CD14-positive monocyte (primary cell): ENCODE results near the gene OR52E8. TPM values are rescaled to one million over a fixed set of nuclear protein-coding genes. Genes with fewer than 3 reads are reported as not detected.

Experiments used
- DNase-seq, 3 donors: peaks; one replicate each; pipeline ENCODE4 v3.0.0-alpha.2; 2011 to 2022
- H2AFZ ChIP-seq: 2 replicates; pipeline ENCODE4 v1.6.0; 2012; ENCODE audit warnings: mild to moderate bottlenecking, low read depth, low read length, inconsistent platforms; ENCODE audit not compliant: insufficient read depth, poor library complexity, severe bottlenecking
- H3K27ac ChIP-seq, 2 donors: 1 replicate in 1 of 2; 2 replicates in 1 of 2; pipeline ENCODE4 v1.5.1; 2012 to 2013; ENCODE audit warnings: low read length in 2 of 2, control low read depth in 1 of 2, inconsistent platforms in 1 of 2, low read depth in 1 of 2, mild to moderate bottlenecking in 1 of 2
- H3K27me3 ChIP-seq, 2 donors: one replicate each; pipeline versions ENCODE4 v1.6.0 to v1.6.1; 2011 to 2013; ENCODE audit warnings: low read length in 2 of 2; ENCODE audit not compliant: control insufficient read depth in 2 of 2, insufficient read depth in 2 of 2
- H3K36me3 ChIP-seq, 2 donors: replicated peaks in 1 of 2; 1 replicate in 1 of 2; 2 replicates in 1 of 2; pipeline versions ENCODE4 v1.5.1 to v1.6.1; 2012 to 2013; ENCODE audit warnings: low read length in 2 of 2, control low read depth in 1 of 2, inconsistent platforms in 1 of 2, mild to moderate bottlenecking in 1 of 2; ENCODE audit not compliant: insufficient read depth in 2 of 2, control insufficient read depth in 1 of 2
- H3K4me1 ChIP-seq, 2 donors: 1 replicate in 1 of 2; 2 replicates in 1 of 2; pipeline versions ENCODE4 v1.5.1 to v1.6.1; 2012 to 2013; ENCODE audit warnings: low read length in 2 of 2, control low read depth in 1 of 2, inconsistent platforms in 1 of 2, mild to moderate bottlenecking in 1 of 2, moderate library complexity in 1 of 2; ENCODE audit not compliant: insufficient read depth in 2 of 2, control insufficient read depth in 1 of 2
- H3K4me2 ChIP-seq: replicated peaks from 2 replicates; pipeline ENCODE3; 2012; ENCODE audit warnings: low read length, moderate library complexity, mild to moderate bottlenecking; ENCODE audit not compliant: poor library complexity, severe bottlenecking; ENCODE audit errors: extremely low read depth
- H3K4me3 ChIP-seq, 3 experiments: fragments of 200-600 bp in 1 of 3; sonication (generic) in 1 of 3; replicated peaks in 1 of 3; 1 replicate in 2 of 3; 2 replicates in 1 of 3; pipeline ENCODE4 v1.5.1; 2011 to 2013; ENCODE audit warnings: low read length in 3 of 3, mild to moderate bottlenecking in 3 of 3, control low read depth in 2 of 3, low read depth in 2 of 3, inconsistent platforms in 1 of 3, moderate library complexity in 1 of 3
- H3K79me2 ChIP-seq: 2 replicates; pipeline ENCODE4 v1.6.0; 2012; ENCODE audit warnings: mild to moderate bottlenecking, control low read depth, inconsistent platforms, low read length, moderate library complexity; ENCODE audit not compliant: insufficient read depth
- H3K9ac ChIP-seq: 2 replicates; pipeline ENCODE4 v1.6.0; 2017; ENCODE audit warnings: low read length, mild to moderate bottlenecking; ENCODE audit not compliant: insufficient read depth, poor library complexity, severe bottlenecking
- H3K9me3 ChIP-seq, 2 donors: replicated peaks in 1 of 2; 1 replicate in 1 of 2; 2 replicates in 1 of 2; pipeline versions ENCODE4 v1.5.1 to v1.6.1; 2012 to 2013; ENCODE audit warnings: low read length in 2 of 2, control low read depth in 1 of 2; ENCODE audit not compliant: control insufficient read depth in 1 of 2, insufficient read depth in 1 of 2
- H4K20me1 ChIP-seq: 2 replicates; pipeline ENCODE4 v1.6.0; 2012; ENCODE audit warnings: mild to moderate bottlenecking, low read length, control low read depth, moderate library complexity; ENCODE audit not compliant: insufficient read depth
- H3K27ac Mint-ChIP-seq, 7 donors: one replicate each; pipeline ENCODE4 v1.8.0; 2020; ENCODE audit warnings: mild to moderate bottlenecking in 7 of 7, mixed read lengths in 7 of 7, moderate library complexity in 6 of 7, inconsistent platforms in 2 of 7
- H3K27me3 Mint-ChIP-seq, 3 donors: one replicate each; pipeline ENCODE4 v1.8.0; 2021 to 2022; ENCODE audit warnings: low read depth in 3 of 3, mild to moderate bottlenecking in 3 of 3, mixed read lengths in 3 of 3, moderate library complexity in 3 of 3, inconsistent platforms in 1 of 3
- H3K36me3 Mint-ChIP-seq, 2 donors: one replicate each; pipeline ENCODE4 v1.8.0; 2020; ENCODE audit warnings: mixed read lengths in 2 of 2, inconsistent platforms in 1 of 2, mild to moderate bottlenecking in 1 of 2
- H3K4me1 Mint-ChIP-seq: one replicate; pipeline ENCODE4 v1.8.0; 2020; ENCODE audit warnings: mild to moderate bottlenecking, mixed read lengths
- H3K4me3 Mint-ChIP-seq, 2 donors: one replicate each; pipeline ENCODE4 v1.8.0; 2020; ENCODE audit warnings: mild to moderate bottlenecking in 2 of 2, mixed read lengths in 2 of 2, moderate library complexity in 1 of 2
- H3K9me3 Mint-ChIP-seq, 7 donors: one replicate each; pipeline ENCODE4 v1.8.0; 2020 to 2022; ENCODE audit warnings: mixed read lengths in 7 of 7, mild to moderate bottlenecking in 6 of 7, moderate library complexity in 6 of 7, inconsistent platforms in 2 of 7
- WGBS: methylation state at CpG from one replicate; pipeline ENCODE4 v1.1.5; 2013; ENCODE audit warnings: missing lambda C conversion rate; ENCODE audit not compliant: insufficient coverage; 5-methylcytosine and 5-hydroxymethylcytosine counted together
- intact Hi-C, 2 donors: fragments of 100-400 bp; cut with micrococcal nuclease; formaldehyde crosslinking; loops; one replicate each; pipeline versions ENCODE4 v1.15.0 to v1.15.1; 2023
- polyA plus RNA-seq, 3 donors: library from polyadenylated mRNA; depleted of rRNA in 1 of 3; unstranded in 2 of 3; stranded (reverse) in 1 of 3; fragments of 300-500 nt in 2 of 3; fragments of >200 nt in 1 of 3; fragmentation: Illumina TruSeq in 2 of 3; gene quantifications; 1 replicate in 2 of 3; 2 replicates in 1 of 3; pipeline ENCODE4 v1.2.3, GENCODE V29; 2012 to 2021
- TF ChIP-seq, protein P1 (sequence below): fragments of 200-600 bp; IDR thresholded peaks from one replicate; pipeline ENCODE4 v1.8.0; 2022; ENCODE audit warnings: antibody characterized with exemption, mild to moderate bottlenecking

Gene OR52E8
- polyA plus RNA-seq, 3 donors: not detected

GRCh38 chr11:5807580-5807979 is 49.9 kb downstream of the OR52E8 start:
- intact Hi-C loops: loop anchor here (5.0 to 10.0 kb wide), 3 partner anchors 203 to 683 kb away; no protein-coding TSS in a partner anchor
- WGBS: 65% methylated on average over 9 of the region's 10 CpGs

More at GRCh38 chr11:5807580-5807979, 49.9 kb downstream of the OR52E8 start:
- DNase-seq: no peak
- Histone ChIP-seq H3K27me3 (no peaks in the 10 kb centered on the region), H3K4me1 (peaks cover 7 to 12% of the 10 kb centered on the region in 2 donors), H4K20me1 (no peaks in the 10 kb centered on the region), H3K9ac (no peak overlapping the region), H3K79me2 (no peaks in the 10 kb centered on the region), H3K27ac (no peak overlapping the region), H3K9me3 (peaks cover 4 to 6% of the 10 kb centered on the region in 2 donors), H3K4me3 (no peak overlapping the region), H2AFZ (peak overlapping the region; percentile 49), H3K4me2 (no peak overlapping the region), H3K36me3 (no peaks in the 10 kb centered on the region)
- Mint-ChIP-seq H3K9me3 (peaks cover 9 to 16% (median 13%) of the 10 kb centered on the region in 7 donors), H3K4me3 (no peak overlapping the region), H3K27ac (no peak overlapping the region), H3K27me3 (peaks cover 0 to 5% (median 2%) of the 10 kb centered on the region in 3 donors), H3K4me1 (peaks cover 14% of the 10 kb centered on the region), H3K36me3 (no peaks in the 10 kb centered on the region)
- TF ChIP-seq, protein P1, sequence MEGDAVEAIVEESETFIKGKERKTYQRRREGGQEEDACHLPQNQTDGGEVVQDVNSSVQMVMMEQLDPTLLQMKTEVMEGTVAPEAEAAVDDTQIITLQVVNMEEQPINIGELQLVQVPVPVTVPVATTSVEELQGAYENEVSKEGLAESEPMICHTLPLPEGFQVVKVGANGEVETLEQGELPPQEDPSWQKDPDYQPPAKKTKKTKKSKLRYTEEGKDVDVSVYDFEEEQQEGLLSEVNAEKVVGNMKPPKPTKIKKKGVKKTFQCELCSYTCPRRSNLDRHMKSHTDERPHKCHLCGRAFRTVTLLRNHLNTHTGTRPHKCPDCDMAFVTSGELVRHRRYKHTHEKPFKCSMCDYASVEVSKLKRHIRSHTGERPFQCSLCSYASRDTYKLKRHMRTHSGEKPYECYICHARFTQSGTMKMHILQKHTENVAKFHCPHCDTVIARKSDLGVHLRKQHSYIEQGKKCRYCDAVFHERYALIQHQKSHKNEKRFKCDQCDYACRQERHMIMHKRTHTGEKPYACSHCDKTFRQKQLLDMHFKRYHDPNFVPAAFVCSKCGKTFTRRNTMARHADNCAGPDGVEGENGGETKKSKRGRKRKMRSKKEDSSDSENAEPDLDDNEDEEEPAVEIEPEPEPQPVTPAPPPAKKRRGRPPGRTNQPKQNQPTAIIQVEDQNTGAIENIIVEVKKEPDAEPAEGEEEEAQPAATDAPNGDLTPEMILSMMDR: no peak

Other genes starting within 250 kb of the OR52E8 start
- 10 to 100 TPM; 21.9 to 25.7 (median 23.5) TPM for gene TRIM34, start 232.7 kb downstream of the OR52E8 start, polyA plus RNA-seq
- gene TRIM5, start 172.6 kb downstream of the OR52E8 start, polyA plus RNA-seq: 10 to 100 TPM in 2 of 3 donors, 1 to 10 TPM in 1; 9.4 to 14.4 (median 10.6) TPM
- gene TRIM22, start 167.9 kb downstream of the OR52E8 start, polyA plus RNA-seq: 100 to 1,000 TPM; 122 to 277 (median 132) TPM
- gene OR56B1, start 121.2 kb downstream of the OR52E8 start, polyA plus RNA-seq: under 1 TPM in 1 of 3 donors, not detected in 2; 0.04 TPM
- gene OR52N4, start 103.4 kb downstream of the OR52E8 start, polyA plus RNA-seq: under 1 TPM in 2 of 3 donors, not detected in 1; 0.24 to 0.31 TPM
- not detected for gene OR52N5, start 74.3 kb downstream of the OR52E8 start, polyA plus RNA-seq
- gene OR52N1, start 66.4 kb downstream of the OR52E8 start, polyA plus RNA-seq: not detected
- not detected for gene OR52N2, start 48.8 kb downstream of the OR52E8 start, polyA plus RNA-seq
- not detected for gene OR52E6, start 15.8 kb downstream of the OR52E8 start, polyA plus RNA-seq
- gene OR52E4, start 22.9 kb upstream of the OR52E8 start, polyA plus RNA-seq: not detected
- not detected for gene OR52E5, start 35.5 kb upstream of the OR52E8 start, polyA plus RNA-seq
- gene OR56A3, start 84.6 kb upstream of the OR52E8 start, polyA plus RNA-seq: not detected
- gene OR56A5, start 110.8 kb upstream of the OR52E8 start, polyA plus RNA-seq: not detected
- not detected for gene OR52L1, start 129.3 kb upstream of the OR52E8 start, polyA plus RNA-seq
- not detected for gene OR56A4, start 149.3 kb upstream of the OR52E8 start, polyA plus RNA-seq
- gene OR56A1, start 173.1 kb upstream of the OR52E8 start, polyA plus RNA-seq: under 1 TPM in 1 of 3 donors, not detected in 2; 0.01 TPM
- gene OR56B4, start 250.0 kb upstream of the OR52E8 start, polyA plus RNA-seq: not detected